Measurements from ENCODE around the gene SMARCD1. TPM values are rescaled to one million over a fixed set of nuclear protein-coding genes. Genes with fewer than 3 reads are reported as not detected.

The SMARCD1 gene
- total and polyA plus RNA-seq, 9 of the 15 experiments (the other 6 are each of a cell fraction or from before 2014, with no cell fraction given), result 0.86 to 91.7 (median 48.0) TPM

- in situ Hi-C loops (cut with MboI), result no loop called here
- peaks cover 8% of the 10 kb centered on the region; the same call in 1 of the 3 replicates for H3K79me2 ChIP-seq (ENCODE audit: control insufficient read depth, insufficient read depth, low read length)
- H3K36me3 ChIP-seq (ENCODE audit: control insufficient read depth, insufficient read depth, low read length), result peaks cover 36% of the 10 kb centered on the region
- H3K9me3 ChIP-seq (replicated peaks; ENCODE audit: control insufficient read depth, insufficient read depth, low read depth, low read length), result no peaks in the 10 kb centered on the region
- H3K4me1 ChIP-seq (replicated peaks in 1 of 2; ENCODE audit: control insufficient read depth in 2 of 2, insufficient read depth in 2 of 2, low read length in 2 of 2), result peaks cover 0 to 4% of the 10 kb centered on the region in 2 experiments; a peak in 1 of 5 replicates
- ChIA-PET CTCF (ENCODE audit: low intra/inter-chr PET ratio) (no interaction called here), POLR2A (interaction anchor here (0.8 to 1.3 kb wide), 2 partner anchors 18 to 24 kb away, joined by 3 to 4 read pairs; partner anchors contain the start of gene CERS5)
- FAIRE-seq (no peak), ATAC-seq (no peak), DNase-seq (ENCODE audit: extremely low read depth in 1 of 4, low spot score in 3 of 4) (no peak)
- no peak for TF ChIP-seq MTA2 (IDR thresholded peaks at IDR 0.05; ENCODE audit: low read depth)
- TF ChIP-seq NCOA1 (IDR thresholded peaks at IDR 0.05; ENCODE audit: low read depth), result no peak
- TF ChIP-seq NR0B1 (IDR thresholded peaks at IDR 0.05; ENCODE audit: partially characterized antibody), result no peak
- no peak for TF ChIP-seq DACH1 (IDR thresholded peaks at IDR 0.05; ENCODE audit: partially characterized antibody)
- TF ChIP-seq GTF2F1 (IDR thresholded peaks at IDR 0.05; ENCODE audit: low read depth, low read length), result no peak
- no peak for TF ChIP-seq ZNF717 (CRISPR knock-in tag; IDR thresholded peaks at IDR 0.05)
- no peak for TF ChIP-seq TCF15 (CRISPR knock-in tag; IDR thresholded peaks at IDR 0.05)
- no peak for TF ChIP-seq PTTG1 (tag; IDR thresholded peaks at IDR 0.05; ENCODE audit: low read depth)
- TF ChIP-seq PHF20 (IDR thresholded peaks at IDR 0.05; ENCODE audit: partially characterized antibody), result no peak
- no peak for TF ChIP-seq MEF2D (tag; conservative IDR thresholded peaks at IDR 0.05; ENCODE audit: low read depth)
- no peak for TF ChIP-seq SUPT5H (IDR thresholded peaks at IDR 0.05)
- TF ChIP-seq BACH1 (tag; IDR thresholded peaks at IDR 0.05), result no peak
- TF ChIP-seq ZNF655 (CRISPR knock-in tag; IDR thresholded peaks at IDR 0.05), result no peak
- no peak for TF ChIP-seq BCOR (IDR thresholded peaks at IDR 0.05)
- H3K27me3 ChIP-seq (ENCODE audit: control insufficient read depth in 2 of 2, insufficient read depth in 2 of 2, low read length in 2 of 2), result no peaks in the 10 kb centered on the region
- intact Hi-C loops (cut with micrococcal nuclease), result no loop called here
- H3K9ac ChIP-seq (ENCODE audit: insufficient read depth in 1 of 2, low read depth in 2 of 2, low read length in 2 of 2), result no peak overlapping the region
- H4K20me1 ChIP-seq (replicated peaks; ENCODE audit: control insufficient read depth, insufficient read depth, low read length), result no peaks in the 10 kb centered on the region
- H2AFZ ChIP-seq (ENCODE audit: low read depth, low read length), result no peak overlapping the region
- H3K27ac ChIP-seq (ENCODE audit: extremely low read depth, low read depth, low read length), result no peak overlapping the region
- BruUV-seq (replicated peaks), result no TSS peak
- H3K4me3 ChIP-seq, result no peak overlapping the region
- 86% methylated on average over 8 of the region's 8 CpGs for WGBS (ENCODE audit: insufficient coverage, low coverage, missing lambda C conversion rate)
- H3K9me1 ChIP-seq (ENCODE audit: control insufficient read depth, insufficient read depth, low read length), result no peaks in the 10 kb centered on the region
- no peak overlapping the region for H3K4me2 ChIP-seq (ENCODE audit: insufficient read depth, low read length)
Measured at GRCh38 chr12:50142993-50143392, 57.9 kb downstream of the SMARCD1 start.

Data from K562 (cell line).